HL-60 (cell line): Measurements from ENCODE around the gene EFNA4.
A peak's percentile ranks its signal among the peaks of the same experiment; 100 is the strongest.

Source experiments
- DNase-seq, 2 experiments: peaks; one replicate each; pipeline ENCODE4 v3.0.0-alpha.2; 2010 to 2020; ENCODE audit warnings: low read depth in 1 of 2, low spot score in 1 of 2
- H3K27ac ChIP-seq: fragments of 250-450 bp; sonication (Bioruptor Pico); replicated peaks from 2 replicates; pipeline ENCODE4 v1.5.1; 2020; ENCODE audit warnings: mild to moderate bottlenecking, moderate library complexity
- H3K27me3 ChIP-seq: fragments of 250-450 bp; sonication (Bioruptor Pico); 2 replicates; pipeline ENCODE4 v1.5.1; 2021; ENCODE audit warnings: mild to moderate bottlenecking, moderate library complexity; ENCODE audit not compliant: insufficient read depth, poor library complexity, severe bottlenecking
- H3K4me3 ChIP-seq: replicated peaks from 2 replicates; pipeline ENCODE4 v1.5.1; 2011; ENCODE audit warnings: mild to moderate bottlenecking, control low read depth, low read length; ENCODE audit not compliant: insufficient read depth
- CTCF ChIP-seq: IDR thresholded peaks from one replicate; pipeline ENCODE4 v1.5.1; 2011; ENCODE audit warnings: low read length, control low read depth, inconsistent platforms; ENCODE audit not compliant: insufficient read depth
- GABPA ChIP-seq: IDR thresholded peaks from 2 replicates; pipeline ENCODE4 v1.6.1; 2012; ENCODE audit warnings: low read depth
- POLR2AphosphoS5 ChIP-seq: IDR thresholded peaks from 2 replicates; pipeline ENCODE4 v1.6.1; 2012; ENCODE audit warnings: low read depth
- REST ChIP-seq: IDR thresholded peaks from 2 replicates; pipeline ENCODE4 v1.6.1; 2012; ENCODE audit warnings: low read depth; ENCODE audit not compliant: insufficient replicate concordance
- SPI1 ChIP-seq: IDR thresholded peaks from 2 replicates; pipeline ENCODE4 v1.6.1; 2012; ENCODE audit warnings: low read depth, mild to moderate bottlenecking, borderline replicate concordance

The EFNA4 gene

GRCh38 chr1:155051342-155051776 is 12.2 kb upstream of the EFNA4 start:
- no peak for DNase-seq
- Histone ChIP-seq H3K27me3 (no peaks in the 10 kb centered on the region), H3K27ac (peak overlapping the region; percentile 75), H3K4me3 (peak overlapping the region; percentile 91)
- TF ChIP-seq REST, result peak; percentile 35
- peak; percentile 44; the same call in 1 of the 2 replicates for TF ChIP-seq POLR2AphosphoS5
- no peak for TF ChIP-seq CTCF
- no peak for TF ChIP-seq SPI1
- TF ChIP-seq GABPA, result no peak

- no peaks in the 10 kb centered on the region for H3K27me3 ChIP-seq
- peak; percentile 55 to 67 for DNase-seq
- TF ChIP-seq SPI1 (no peak), GABPA (no peak), POLR2AphosphoS5 (no peak), CTCF (no peak), REST (no peak)
- peak overlapping the region; percentile 75 for H3K27ac ChIP-seq
- H3K4me3 ChIP-seq, result peak overlapping the region; percentile 91
These were observed 11.7 kb upstream of the EFNA4 start for GRCh38 chr1:155051777-155052398.

GRCh38 chr1:155052439-155053395 is 10.8 kb upstream of the EFNA4 start:
- DNase-seq, result peak in 1 of 2 experiments; percentile 58
- no peaks in the 10 kb centered on the region for H3K27me3 ChIP-seq
- peak overlapping the region; percentile 91 for H3K4me3 ChIP-seq
- TF ChIP-seq SPI1, result no peak
- peak; percentile 26 for TF ChIP-seq CTCF
- peak overlapping the region; percentile 75 for H3K27ac ChIP-seq
